ENCODE results near the gene ANKRD34C. TPM values are rescaled to one million over a fixed set of nuclear protein-coding genes. Genes with fewer than 3 reads are reported as not detected.

The ANKRD34C gene
- not detected in 2 replicates for total RNA-seq (2014; rRNA removed; shearing (Covaris generic))

GRCh38 chr15:79282371-79283251, at the start of gene ANKRD34C:
TSS of gene ANKRD34C (plus strand) at chr15:79282722. CDS start at chr15:79293285, 10,563 bp downstream.
- DNase-seq (ENCODE audit: low read depth), result no peak

GRCh38 chr15:79233236-79233635, 49.3 kb upstream of the ANKRD34C start:
- DNase-seq (ENCODE audit: low read depth), result no peak

- no peak for DNase-seq (ENCODE audit: low read depth)
Observed at GRCh38 chr15:79240036-79240435, 42.5 kb upstream of the ANKRD34C start.

GRCh38 chr15:79243723-79244122, 38.8 kb upstream of the ANKRD34C start:
- DNase-seq (ENCODE audit: low read depth), result no peak

GRCh38 chr15:79244876-79245275, 37.6 kb upstream of the ANKRD34C start:
- DNase-seq (ENCODE audit: low read depth), result no peak

- DNase-seq (ENCODE audit: low read depth), result no peak
Observed at GRCh38 chr15:79248183-79248582, 34.3 kb upstream of the ANKRD34C start.

- DNase-seq (ENCODE audit: low read depth), result peak; percentile 10
Observed at GRCh38 chr15:79257454-79257853, 25.1 kb upstream of the ANKRD34C start.

- DNase-seq (ENCODE audit: low read depth), result no peak
Observed at GRCh38 chr15:79261836-79262235, 20.7 kb upstream of the ANKRD34C start.

- DNase-seq (ENCODE audit: low read depth), result no peak
Observed at GRCh38 chr15:79265167-79265566, 17.4 kb upstream of the ANKRD34C start.

GRCh38 chr15:79265987-79266579, 16.4 kb upstream of the ANKRD34C start:
- no peak for DNase-seq (ENCODE audit: low read depth)

GRCh38 chr15:79283252-79284048, 928 bp downstream of the ANKRD34C start:
- peak; percentile 23 for DNase-seq (ENCODE audit: low read depth)

GRCh38 chr15:79290642-79291275, 8.2 kb downstream of the ANKRD34C start:
- no peak for DNase-seq (ENCODE audit: low read depth)

- DNase-seq (ENCODE audit: low read depth), result no peak
Observed at GRCh38 chr15:79292011-79292410, 9.5 kb downstream of the ANKRD34C start.

- DNase-seq (ENCODE audit: low read depth), result no peak
Observed at GRCh38 chr15:79294075-79294474, 11.6 kb downstream of the ANKRD34C start.

- no peak for DNase-seq (ENCODE audit: low read depth)
Observed at GRCh38 chr15:79296583-79296982, 14.1 kb downstream of the ANKRD34C start.

- DNase-seq (ENCODE audit: low read depth), result no peak
Observed at GRCh38 chr15:79299126-79299840, 16.8 kb downstream of the ANKRD34C start.

- DNase-seq (ENCODE audit: low read depth), result no peak
Observed at GRCh38 chr15:79299841-79300235, 17.3 kb downstream of the ANKRD34C start.

- DNase-seq (ENCODE audit: low read depth), result no peak
Observed at GRCh38 chr15:79307251-79307650, 24.7 kb downstream of the ANKRD34C start.

- no peak for DNase-seq (ENCODE audit: low read depth)
Observed at GRCh38 chr15:79308874-79309273, 26.4 kb downstream of the ANKRD34C start.

- DNase-seq (ENCODE audit: low read depth), result no peak
Observed at GRCh38 chr15:79310612-79310984, 28.1 kb downstream of the ANKRD34C start.
